Measurements from ENCODE around the gene RAP1A.
A peak's percentile ranks its signal among the peaks of the same experiment; 100 is the strongest.

RAP1A gene

GRCh38 chr1:111615870-111616715 is 3.5 kb upstream of the RAP1A start:
- H3K9ac ChIP-seq (ENCODE audit: insufficient read length) = no peak overlapping the region
- no peak overlapping the region for H3K27ac ChIP-seq
- no peak for TF ChIP-seq FOXP2 (optimal IDR thresholded peaks at IDR 0.05; ENCODE audit: control extremely low read depth, extremely low read length, insufficient read depth)
- TF ChIP-seq POLR2AphosphoS5 (IDR thresholded peaks at IDR 0.05; ENCODE audit: borderline replicate concordance, low read depth, low read length) = no peak
- TF ChIP-seq EZH2 (IDR thresholded peaks at IDR 0.05) = no peak
- H3K36me3 ChIP-seq (ENCODE audit: insufficient read depth, low read length) = no peaks in the 10 kb centered on the region
- no peak overlapping the region for H3K4me3 ChIP-seq
- DNase-seq (ENCODE audit: low read depth, low spot score) = no peak
- H3K9me3 ChIP-seq (ENCODE audit: low read depth, low read length) = no peaks in the 10 kb centered on the region

GRCh38 chr1:111618081-111618480 is 1.5 kb upstream of the RAP1A start:
- TF ChIP-seq POLR2AphosphoS5 (IDR thresholded peaks at IDR 0.05; ENCODE audit: borderline replicate concordance, low read depth, low read length) (no peak), FOXP2 (optimal IDR thresholded peaks at IDR 0.05; ENCODE audit: control extremely low read depth, extremely low read length, insufficient read depth) (no peak), EZH2 (IDR thresholded peaks at IDR 0.05) (no peak)
- no peak overlapping the region for H3K9ac ChIP-seq (ENCODE audit: insufficient read length)
- no peaks in the 10 kb centered on the region for H3K9me3 ChIP-seq (ENCODE audit: low read depth, low read length)
- H3K27ac ChIP-seq = no peak overlapping the region
- no peak overlapping the region for H3K4me3 ChIP-seq
- H3K36me3 ChIP-seq (ENCODE audit: insufficient read depth, low read length) = no peaks in the 10 kb centered on the region
- no peak for DNase-seq (ENCODE audit: low read depth, low spot score)

- no peak overlapping the region for H3K9ac ChIP-seq (ENCODE audit: insufficient read length)
- DNase-seq (ENCODE audit: low read depth, low spot score) = no peak
- no peak overlapping the region for H3K27ac ChIP-seq
- H3K9me3 ChIP-seq (ENCODE audit: low read depth, low read length) = no peaks in the 10 kb centered on the region
- H3K4me3 ChIP-seq = peak overlapping the region; percentile 80
- H3K36me3 ChIP-seq (ENCODE audit: insufficient read depth, low read length) = no peaks in the 10 kb centered on the region; the same call in 1 of the 2 replicates
- TF ChIP-seq FOXP2 (optimal IDR thresholded peaks at IDR 0.05; ENCODE audit: control extremely low read depth, extremely low read length, insufficient read depth) (no peak), EZH2 (IDR thresholded peaks at IDR 0.05) (no peak), POLR2AphosphoS5 (IDR thresholded peaks at IDR 0.05; ENCODE audit: borderline replicate concordance, low read depth, low read length) (no peak)
Observed at GRCh38 chr1:111618961-111619634, 491 bp upstream of the RAP1A start.

GRCh38 chr1:111620441-111620971 is 917 bp downstream of the RAP1A start:
- no peak for DNase-seq (ENCODE audit: low read depth, low spot score)
- no peaks in the 10 kb centered on the region; the same call in 1 of the 2 replicates for H3K36me3 ChIP-seq (ENCODE audit: insufficient read depth, low read length)
- TF ChIP-seq POLR2AphosphoS5 (IDR thresholded peaks at IDR 0.05; ENCODE audit: borderline replicate concordance, low read depth, low read length) (no peak), EZH2 (IDR thresholded peaks at IDR 0.05) (no peak), FOXP2 (optimal IDR thresholded peaks at IDR 0.05; ENCODE audit: control extremely low read depth, extremely low read length, insufficient read depth) (no peak)
- peak overlapping the region; percentile 86 for H3K9ac ChIP-seq (ENCODE audit: insufficient read length)
- H3K9me3 ChIP-seq (ENCODE audit: low read depth, low read length) = no peaks in the 10 kb centered on the region
- peak overlapping the region; percentile 80 for H3K4me3 ChIP-seq
- no peak overlapping the region for H3K27ac ChIP-seq

DNA sequence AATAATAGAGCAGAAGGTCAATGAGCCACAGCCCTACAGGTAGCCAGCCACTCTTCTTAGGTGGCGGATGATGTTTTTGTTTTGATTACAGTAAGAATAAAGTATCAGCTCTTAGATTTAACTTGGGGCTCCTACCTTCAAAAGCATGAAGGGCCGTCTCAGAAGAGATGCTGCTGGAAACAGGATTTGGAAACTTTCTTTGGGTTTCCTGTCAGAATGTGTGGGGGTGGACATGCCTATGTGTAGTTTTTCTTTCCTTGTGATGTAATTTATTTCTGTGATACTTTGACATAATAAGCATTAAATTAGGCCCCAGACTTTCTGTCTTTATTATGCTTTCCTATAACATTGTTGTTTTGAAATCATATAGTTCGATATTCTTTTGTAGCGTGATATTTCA is 1.5 kb downstream of the RAP1A start:
- no peaks in the 10 kb centered on the region; the same call in 1 of the 2 replicates for H3K36me3 ChIP-seq (ENCODE audit: insufficient read depth, low read length)
- no peak overlapping the region for H3K27ac ChIP-seq
- DNase-seq (ENCODE audit: low read depth, low spot score) = no peak
- TF ChIP-seq POLR2AphosphoS5 (IDR thresholded peaks at IDR 0.05; ENCODE audit: borderline replicate concordance, low read depth, low read length) = no peak
- H3K9ac ChIP-seq (ENCODE audit: insufficient read length) = peak overlapping the region; percentile 86
- H3K9me3 ChIP-seq (ENCODE audit: low read depth, low read length) = no peaks in the 10 kb centered on the region
- H3K4me3 ChIP-seq = peak overlapping the region; percentile 80

DNA sequence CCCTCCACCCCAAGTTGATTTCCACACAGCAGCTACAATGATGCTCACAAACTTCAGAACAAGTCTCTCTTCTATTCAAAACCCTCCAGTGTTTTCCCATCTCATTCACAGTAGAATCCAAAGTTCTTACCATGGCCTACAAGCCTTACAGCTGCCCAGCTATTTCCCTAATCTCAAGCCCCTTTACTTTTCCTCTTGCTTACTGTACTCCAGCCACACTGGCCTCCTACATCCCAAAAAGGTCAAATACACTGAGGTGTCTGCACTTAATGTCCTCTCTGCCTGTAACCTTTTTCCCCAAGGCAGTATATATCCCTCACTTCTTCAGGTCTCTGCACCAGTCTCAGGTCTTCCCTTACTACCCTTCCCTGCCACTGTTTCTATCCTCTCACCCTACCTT is 2.6 kb downstream of the RAP1A start:
- Histone ChIP-seq H3K4me3 (no peak overlapping the region), H3K9me3 (ENCODE audit: low read depth, low read length) (no peaks in the 10 kb centered on the region), H3K36me3 (ENCODE audit: insufficient read depth, low read length) (no peaks in the 10 kb centered on the region; the same call in 1 of the 2 replicates), H3K9ac (ENCODE audit: insufficient read length) (no peak overlapping the region), H3K27ac (no peak overlapping the region)
- TF ChIP-seq POLR2AphosphoS5 (IDR thresholded peaks at IDR 0.05; ENCODE audit: borderline replicate concordance, low read depth, low read length) = no peak
- no peak for TF ChIP-seq FOXP2 (optimal IDR thresholded peaks at IDR 0.05; ENCODE audit: control extremely low read depth, extremely low read length, insufficient read depth)
- no peak for TF ChIP-seq EZH2 (IDR thresholded peaks at IDR 0.05)
- no peak for DNase-seq (ENCODE audit: low read depth, low spot score)

- H3K27ac ChIP-seq = peak overlapping the region; percentile 74
- no peak for DNase-seq (ENCODE audit: low read depth, low spot score)
- no peak overlapping the region for H3K9ac ChIP-seq (ENCODE audit: insufficient read length)
- no peaks in the 10 kb centered on the region; the same call in 1 of the 2 replicates for H3K36me3 ChIP-seq (ENCODE audit: insufficient read depth, low read length)
- TF ChIP-seq EZH2 (IDR thresholded peaks at IDR 0.05) (no peak), FOXP2 (optimal IDR thresholded peaks at IDR 0.05; ENCODE audit: control extremely low read depth, extremely low read length, insufficient read depth) (no peak), POLR2AphosphoS5 (IDR thresholded peaks at IDR 0.05; ENCODE audit: borderline replicate concordance, low read depth, low read length) (no peak)
- H3K4me3 ChIP-seq = peak overlapping the region; percentile 42
- no peaks in the 10 kb centered on the region for H3K9me3 ChIP-seq (ENCODE audit: low read depth, low read length)
Observed at GRCh38 chr1:111624382-111624781, 4.8 kb downstream of the RAP1A start.

- Histone ChIP-seq H3K4me3 (0 out of 2 replicates have a peak overlapping the region, but pooled peaks have one; percentile 26), H3K36me3 (ENCODE audit: insufficient read depth, low read length) (no peaks in the 10 kb centered on the region; the same call in 1 of the 2 replicates), H3K9ac (ENCODE audit: insufficient read length) (peak overlapping the region; percentile 35), H3K9me3 (ENCODE audit: low read depth, low read length) (no peaks in the 10 kb centered on the region), H3K27ac (peak overlapping the region; percentile 28; the same call in 1 of the 2 replicates)
- TF ChIP-seq EZH2 (IDR thresholded peaks at IDR 0.05) (no peak), FOXP2 (optimal IDR thresholded peaks at IDR 0.05; ENCODE audit: control extremely low read depth, extremely low read length, insufficient read depth) (no peak), POLR2AphosphoS5 (IDR thresholded peaks at IDR 0.05; ENCODE audit: borderline replicate concordance, low read depth, low read length) (no peak)
- no peak for DNase-seq (ENCODE audit: low read depth, low spot score)
Observed at GRCh38 chr1:111625276-111625675, 5.7 kb downstream of the RAP1A start.
